Parathyroid adenoma (tissue), 2 donors: ENCODE results near the gene SDHB.

Source experiments
- H2AFZ ChIP-seq: fragments of 300-600 bp; sonication (generic); one replicate; pipeline ENCODE4 v1.7.0; 2017; ENCODE audit warnings: antibody characterized with exemption, mild to moderate bottlenecking
- H3K27ac ChIP-seq: fragments of 300-600 bp; sonication (generic); one replicate; pipeline ENCODE4 v1.7.0; 2017
- H3K27me3 ChIP-seq: fragments of 300-600 bp; sonication (generic); one replicate; pipeline ENCODE4 v1.7.0; 2017; ENCODE audit warnings: low read length; ENCODE audit not compliant: control insufficient read depth, insufficient read depth
- H3K36me3 ChIP-seq: fragments of 300-600 bp; sonication (generic); one replicate; pipeline ENCODE4 v1.7.0; 2017; ENCODE audit warnings: low read length; ENCODE audit not compliant: control insufficient read depth, insufficient read depth
- H3K4me1 ChIP-seq: fragments of 300-600 bp; sonication (generic); one replicate; pipeline ENCODE4 v1.7.0; 2017; ENCODE audit warnings: control low read depth
- H3K4me2 ChIP-seq: fragments of 300-600 bp; sonication (generic); one replicate; pipeline ENCODE4 v1.7.0; 2017; ENCODE audit warnings: low read length
- H3K4me3 ChIP-seq: fragments of 300-600 bp; sonication (generic); one replicate; pipeline ENCODE4 v1.7.0; 2017; ENCODE audit warnings: low read depth, low read length
- H3K79me2 ChIP-seq: fragments of 300-600 bp; sonication (generic); one replicate; pipeline ENCODE4 v1.7.0; 2017; ENCODE audit warnings: control low read depth
- H3K9ac ChIP-seq: fragments of 300-600 bp; sonication (generic); one replicate; pipeline ENCODE4 v1.7.0; 2017; ENCODE audit warnings: mild to moderate bottlenecking
- H3K9me3 ChIP-seq: fragments of 300-600 bp; sonication (generic); one replicate; pipeline ENCODE4 v1.7.0; 2017; ENCODE audit warnings: low read length; ENCODE audit not compliant: control insufficient read depth
- CTCF ChIP-seq: fragments of 300-600 bp; sonication (generic); IDR thresholded peaks from one replicate; pipeline ENCODE4 v1.7.0; 2017; ENCODE audit warnings: antibody characterized with exemption, mild to moderate bottlenecking
- donor health status: primary hyperparathyroidism.

Gene SDHB

DNA sequence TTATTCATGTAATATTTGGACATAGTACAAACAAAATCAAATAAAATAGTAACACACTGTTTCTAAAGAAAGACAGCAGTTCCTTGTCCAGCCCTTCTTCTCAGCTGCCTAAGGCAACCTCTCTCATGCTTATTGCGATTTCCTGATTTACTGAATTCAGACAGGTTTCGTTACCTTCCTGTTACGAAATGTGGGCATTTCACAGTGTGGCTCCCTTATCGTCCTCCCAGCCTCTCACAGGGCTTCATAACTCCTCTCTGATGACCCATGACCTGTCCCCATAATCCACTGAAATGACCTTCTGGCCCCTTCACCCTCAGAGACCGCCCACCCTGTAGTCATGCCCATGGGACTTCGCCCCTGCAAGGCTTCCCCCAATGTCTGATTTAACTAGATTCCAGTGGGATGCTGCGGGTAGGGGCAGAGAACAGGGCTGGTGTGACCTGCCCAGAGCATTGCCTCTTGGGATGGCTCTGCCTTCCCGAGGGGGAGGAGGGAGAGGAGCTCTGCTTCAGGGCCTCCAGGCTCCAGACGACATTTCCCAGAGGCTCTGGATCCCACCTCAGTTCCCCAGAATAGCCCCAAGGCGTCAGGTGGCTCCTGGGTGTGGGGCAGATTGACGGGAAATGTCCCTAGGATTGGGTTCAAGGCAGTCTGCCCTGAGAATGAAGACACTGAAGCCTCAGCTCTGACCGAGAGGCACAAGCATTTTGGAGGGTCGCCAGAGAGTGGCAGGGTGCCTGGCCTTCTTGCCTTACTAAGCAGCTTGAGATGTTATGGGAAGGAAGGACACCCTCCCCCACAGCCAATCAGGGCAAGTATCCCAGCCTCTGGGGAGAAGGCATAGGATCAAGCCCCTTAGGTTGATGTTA is 44.9 kb upstream of the SDHB start:
- no peak overlapping the region for H3K9ac ChIP-seq
- no peak for TF ChIP-seq CTCF
- no peaks in the 10 kb centered on the region for H3K79me2 ChIP-seq
- H3K9me3 ChIP-seq, result no peaks in the 10 kb centered on the region
- H3K36me3 ChIP-seq, result no peaks in the 10 kb centered on the region
- H3K4me1 ChIP-seq, result no peaks in the 10 kb centered on the region
- no peak overlapping the region for H2AFZ ChIP-seq
- no peak overlapping the region for H3K27ac ChIP-seq
- no peaks in the 10 kb centered on the region for H3K27me3 ChIP-seq
- H3K4me2 ChIP-seq, result no peak overlapping the region
- no peak overlapping the region for H3K4me3 ChIP-seq

DNA sequence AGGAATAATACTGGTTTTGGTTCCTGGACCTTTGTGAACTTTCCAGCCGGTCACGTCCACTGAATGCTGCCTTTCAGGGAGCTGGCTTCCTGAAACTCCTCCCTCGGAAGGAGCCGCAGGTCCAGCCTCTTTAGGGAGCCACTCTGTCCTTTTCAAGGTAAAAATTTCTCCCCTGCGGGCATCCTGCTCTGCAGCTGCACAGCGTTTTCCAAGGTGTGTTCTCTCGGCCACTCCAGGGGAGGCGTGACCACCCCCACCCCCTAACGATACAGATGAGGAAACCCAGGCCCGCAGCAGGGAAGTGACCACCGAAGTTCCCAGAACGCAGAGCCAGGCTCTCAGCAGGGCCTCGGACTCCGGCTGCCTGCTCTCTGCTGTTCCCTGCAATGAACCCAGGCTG is 44.0 kb upstream of the SDHB start:
- Histone ChIP-seq H3K27me3 (no peaks in the 10 kb centered on the region), H3K4me2 (no peak overlapping the region), H2AFZ (no peak overlapping the region), H3K4me3 (no peak overlapping the region), H3K27ac (no peak overlapping the region), H3K4me1 (no peaks in the 10 kb centered on the region), H3K36me3 (no peaks in the 10 kb centered on the region), H3K79me2 (no peaks in the 10 kb centered on the region), H3K9me3 (no peaks in the 10 kb centered on the region), H3K9ac (no peak overlapping the region)
- TF ChIP-seq CTCF, result no peak

DNA sequence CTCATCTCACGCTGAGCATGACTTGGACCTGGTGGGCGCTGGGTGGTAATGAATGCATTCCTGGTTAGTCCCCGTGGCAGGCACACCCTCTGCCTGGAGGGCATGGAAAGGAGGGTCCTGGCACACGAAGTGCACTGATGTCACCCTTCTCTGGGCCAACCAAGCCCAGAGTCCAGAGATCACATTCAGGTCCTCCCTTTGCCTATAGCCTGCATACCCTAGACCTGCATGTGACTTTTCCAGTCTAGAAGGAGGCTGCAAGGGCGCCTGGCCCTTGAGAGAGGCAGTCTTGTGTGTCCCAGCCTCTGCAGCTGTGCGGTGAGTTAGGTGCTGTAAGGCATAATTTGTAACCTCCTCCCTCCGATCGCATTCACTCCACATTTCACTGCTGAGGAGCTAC is 43.3 kb upstream of the SDHB start:
- Histone ChIP-seq H3K79me2 (no peaks in the 10 kb centered on the region), H3K4me2 (no peak overlapping the region), H2AFZ (no peak overlapping the region), H3K27me3 (no peaks in the 10 kb centered on the region), H3K36me3 (no peaks in the 10 kb centered on the region), H3K9ac (no peak overlapping the region), H3K9me3 (no peaks in the 10 kb centered on the region), H3K4me3 (no peak overlapping the region), H3K27ac (no peak overlapping the region), H3K4me1 (no peaks in the 10 kb centered on the region)
- no peak for TF ChIP-seq CTCF

DNA sequence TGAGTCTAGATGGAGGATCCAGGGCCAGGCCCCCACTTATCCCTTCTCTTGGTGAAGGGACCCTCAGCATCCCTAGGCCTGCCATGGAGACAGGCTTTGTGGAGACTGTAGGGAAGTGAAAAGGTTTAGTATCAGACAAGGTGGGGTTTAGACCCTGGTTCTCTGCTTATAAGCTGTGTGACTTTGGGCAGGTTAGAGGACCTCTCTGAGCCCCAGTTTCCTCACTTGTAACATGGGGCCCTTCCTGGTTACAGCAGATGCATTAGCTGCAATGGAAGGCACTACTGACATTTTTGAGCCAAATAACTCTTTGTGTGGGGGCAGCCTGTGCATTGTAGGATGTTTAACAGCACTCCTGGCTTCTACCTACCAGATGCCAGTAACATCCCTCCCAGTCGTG is 42.8 kb upstream of the SDHB start:
- H3K9ac ChIP-seq, result no peak overlapping the region
- no peaks in the 10 kb centered on the region for H3K36me3 ChIP-seq
- H3K4me1 ChIP-seq, result no peaks in the 10 kb centered on the region
- H3K9me3 ChIP-seq, result no peaks in the 10 kb centered on the region
- no peak overlapping the region for H3K27ac ChIP-seq
- H3K4me3 ChIP-seq, result no peak overlapping the region
- no peak overlapping the region for H2AFZ ChIP-seq
- H3K79me2 ChIP-seq, result no peaks in the 10 kb centered on the region
- no peak overlapping the region for H3K4me2 ChIP-seq
- no peak for TF ChIP-seq CTCF
- H3K27me3 ChIP-seq, result no peaks in the 10 kb centered on the region

DNA sequence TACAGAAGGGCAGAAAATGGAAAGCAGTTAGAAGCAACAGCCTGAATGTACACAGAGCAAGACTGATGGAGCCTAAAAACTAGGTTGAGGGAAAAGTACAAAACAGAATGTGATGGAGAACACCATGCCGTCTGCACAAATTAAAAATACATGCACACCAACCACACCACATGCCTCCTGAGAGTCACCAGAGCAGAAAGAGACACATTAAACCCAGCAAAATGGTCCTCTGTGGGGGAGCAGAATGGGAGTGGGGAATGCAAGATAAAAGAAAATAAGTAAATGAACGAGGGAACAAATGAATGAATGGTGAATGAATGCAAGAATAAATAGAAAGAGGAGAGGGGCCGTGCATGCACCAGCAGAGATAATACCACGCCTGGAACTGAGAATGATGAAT is 41.3 kb upstream of the SDHB start:
- no peak for TF ChIP-seq CTCF
- no peaks in the 10 kb centered on the region for H3K9me3 ChIP-seq
- H3K4me3 ChIP-seq, result no peak overlapping the region
- H3K79me2 ChIP-seq, result no peaks in the 10 kb centered on the region
- no peak overlapping the region for H3K27ac ChIP-seq
- no peak overlapping the region for H3K9ac ChIP-seq
- H3K4me2 ChIP-seq, result no peak overlapping the region
- H3K4me1 ChIP-seq, result no peaks in the 10 kb centered on the region
- H3K27me3 ChIP-seq, result no peaks in the 10 kb centered on the region
- no peak overlapping the region for H2AFZ ChIP-seq
- no peaks in the 10 kb centered on the region for H3K36me3 ChIP-seq
